ENCODE results near the gene HPSE2.
"Not testable (repeated sequence)": the region's sequence is repeated elsewhere in the genome, so short reads cannot be mapped to it uniquely, and the experiment has no call there.

The HPSE2 gene

GRCh38 chr10:99002392-99002791, 233.3 kb downstream of the HPSE2 start:
- no peak for DNase-seq

DNA sequence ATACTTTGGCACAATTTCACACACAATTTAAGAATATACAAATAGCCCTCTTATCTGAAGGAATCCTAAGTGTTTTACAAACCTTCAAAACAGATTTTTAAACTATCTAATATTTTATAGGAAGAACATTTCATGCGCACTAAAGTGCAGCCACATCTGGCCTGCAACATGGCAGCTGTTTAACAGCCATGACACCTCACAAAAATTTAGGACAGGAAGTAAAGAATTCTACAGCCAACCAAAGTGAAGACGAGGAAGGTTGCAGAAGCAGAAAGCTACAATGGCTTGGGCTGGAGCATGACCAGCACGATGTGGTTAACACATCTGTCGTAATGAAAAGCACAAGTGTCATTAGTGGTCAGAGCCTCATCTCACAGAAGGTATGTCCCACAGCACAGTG, 238.1 kb downstream of the HPSE2 start:
- no peak for DNase-seq

GRCh38 chr10:98994030-98994429, 241.6 kb downstream of the HPSE2 start:
- no peak for DNase-seq

DNA sequence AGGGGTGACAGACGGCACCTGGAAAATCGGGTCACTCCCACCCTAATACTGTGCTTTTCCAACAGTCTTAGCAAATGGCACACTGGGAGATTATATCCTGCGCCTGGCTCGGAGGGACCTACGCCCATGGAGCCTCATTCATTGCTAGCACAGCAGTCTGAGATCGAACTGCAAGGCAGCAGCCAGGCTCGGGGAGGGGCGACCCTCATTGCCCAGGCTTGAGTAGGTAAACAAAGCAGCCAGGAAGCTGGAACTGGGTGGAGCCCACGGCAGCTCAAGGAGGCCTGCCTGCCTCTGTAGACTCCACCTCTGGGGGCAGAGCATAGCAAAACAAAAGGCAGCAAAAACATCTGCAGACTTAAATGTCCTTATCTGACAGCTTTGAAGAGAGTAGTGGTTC, 251.9 kb downstream of the HPSE2 start:
- DNase-seq, result not testable (repeated sequence)

- DNase-seq, result no peak
These were observed 255.3 kb downstream of the HPSE2 start for GRCh38 chr10:98980353-98980752.

GRCh38 chr10:98971464-98971863, 264.2 kb downstream of the HPSE2 start:
- DNase-seq, result no peak

GRCh38 chr10:98967601-98968000, 268.1 kb downstream of the HPSE2 start:
- no peak for DNase-seq

DNA sequence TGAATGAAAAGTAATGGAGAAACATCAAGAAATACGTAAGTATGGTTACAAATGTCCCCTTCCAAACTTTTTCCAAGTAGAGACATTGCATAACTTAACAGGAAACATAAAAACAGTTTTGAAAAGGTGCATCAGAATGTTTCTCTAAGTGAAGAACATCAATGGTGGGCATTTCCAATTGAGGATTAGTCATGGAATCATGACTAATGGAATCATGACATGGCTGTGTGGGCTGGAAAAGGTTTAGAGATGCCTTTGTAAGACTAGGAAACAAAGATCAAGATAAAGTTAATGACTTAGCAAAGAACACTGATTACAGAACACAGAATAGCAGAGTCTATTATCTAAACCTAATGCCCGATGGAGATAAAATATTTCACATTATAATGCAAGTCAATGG, 272.0 kb downstream of the HPSE2 start:
- no peak for DNase-seq

DNA sequence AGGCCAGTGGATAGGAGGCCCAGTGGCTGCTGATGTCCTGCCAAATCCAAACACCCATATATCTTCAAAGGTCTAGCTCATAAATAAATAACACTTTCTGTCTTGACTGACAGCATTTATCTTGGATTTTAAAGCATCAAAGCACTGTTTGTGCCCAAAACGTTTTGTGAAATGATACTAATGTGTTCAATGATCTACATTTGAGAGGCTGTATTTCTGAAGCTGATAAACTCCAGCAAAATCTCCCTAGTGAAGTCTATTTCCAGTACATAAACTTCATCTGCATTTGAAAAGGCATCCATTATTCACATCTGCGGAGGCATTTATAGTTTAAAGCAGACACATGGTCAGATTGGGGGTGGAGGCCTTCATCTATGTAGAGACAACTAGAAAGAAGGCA, 276.3 kb downstream of the HPSE2 start:
- DNase-seq, result no peak

GRCh38 chr10:98957801-98958200, 277.9 kb downstream of the HPSE2 start:
- no peak for DNase-seq

GRCh38 chr10:98956576-98957260, 278.9 kb downstream of the HPSE2 start:
- DNase-seq, result no peak

GRCh38 chr10:98953251-98953650, 282.4 kb downstream of the HPSE2 start:
- no peak for DNase-seq

- DNase-seq, result no peak
These were observed 284.2 kb downstream of the HPSE2 start for GRCh38 chr10:98951269-98952000.

GRCh38 chr10:98950106-98950505, 285.5 kb downstream of the HPSE2 start:
- no peak for DNase-seq

DNA sequence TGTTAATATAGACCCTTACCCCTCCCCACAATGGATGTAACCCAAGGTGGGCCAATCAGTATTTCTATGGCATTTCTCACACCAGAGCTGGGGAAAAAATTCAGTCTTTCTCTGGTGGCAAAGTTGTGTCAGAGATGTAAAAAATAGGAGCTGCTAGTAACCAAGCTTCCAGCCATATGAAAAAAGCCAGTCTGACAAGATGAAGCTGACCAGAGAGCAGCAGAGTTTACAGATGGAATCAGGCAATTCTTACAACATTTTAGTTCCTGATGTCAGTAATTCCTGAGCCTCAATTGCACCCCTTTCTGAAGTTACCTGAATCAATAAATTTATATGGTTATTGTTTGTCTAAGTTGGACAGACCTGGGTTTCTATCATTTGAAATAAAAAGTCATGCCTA, 286.3 kb downstream of the HPSE2 start:
- DNase-seq, result no peak

DNA sequence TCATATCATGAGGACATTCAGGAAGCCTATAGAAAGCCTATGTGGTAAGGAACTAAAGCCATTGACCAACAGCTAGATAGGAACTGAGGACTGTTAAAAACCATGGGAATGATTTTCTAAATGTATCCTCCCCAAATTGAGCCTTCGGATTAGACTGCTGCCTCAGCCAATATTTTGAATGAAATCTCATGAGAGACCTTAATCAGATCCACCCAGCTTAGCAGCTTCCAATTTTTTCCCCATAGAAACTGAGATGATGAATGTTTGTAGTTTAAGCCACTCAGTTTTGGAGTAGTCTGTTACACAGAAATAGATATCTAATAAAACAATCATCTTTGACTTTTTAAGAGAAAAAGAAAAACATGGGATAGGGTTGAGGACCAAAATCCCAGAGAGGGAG, 292.0 kb downstream of the HPSE2 start:
- no peak for DNase-seq

GRCh38 chr10:98929709-98930108, 305.9 kb downstream of the HPSE2 start:
- no peak for DNase-seq

- no peak for DNase-seq
These were observed 310.0 kb downstream of the HPSE2 start for GRCh38 chr10:98925651-98926050.

- no peak for DNase-seq
These were observed 311.1 kb downstream of the HPSE2 start for GRCh38 chr10:98924526-98924925.

DNA sequence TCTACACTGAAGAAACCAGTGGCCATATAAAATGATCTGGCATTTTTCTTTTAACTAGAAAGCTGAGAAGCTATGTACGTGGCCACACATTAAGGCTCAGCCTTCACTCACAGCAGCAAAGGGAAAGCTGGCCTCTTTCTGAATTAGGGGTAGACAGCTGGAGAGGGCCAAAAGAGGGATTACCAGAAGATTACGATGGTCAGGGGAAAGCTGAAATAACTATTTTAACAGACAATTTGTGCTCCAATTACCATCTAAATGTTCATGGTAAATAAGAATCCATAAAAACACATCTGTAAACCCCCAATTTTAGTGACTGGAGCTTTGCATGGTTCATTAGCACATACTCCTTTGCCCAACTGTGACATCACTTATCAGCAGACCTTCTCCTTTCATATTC, 314.3 kb downstream of the HPSE2 start:
- DNase-seq, result no peak

- DNase-seq, result no peak
These were observed 314.8 kb downstream of the HPSE2 start for GRCh38 chr10:98920807-98921206.

- no peak for DNase-seq
These were observed 315.3 kb downstream of the HPSE2 start for GRCh38 chr10:98920360-98920759.

- no peak for DNase-seq
These were observed 315.8 kb downstream of the HPSE2 start for GRCh38 chr10:98919899-98920298.

DNA sequence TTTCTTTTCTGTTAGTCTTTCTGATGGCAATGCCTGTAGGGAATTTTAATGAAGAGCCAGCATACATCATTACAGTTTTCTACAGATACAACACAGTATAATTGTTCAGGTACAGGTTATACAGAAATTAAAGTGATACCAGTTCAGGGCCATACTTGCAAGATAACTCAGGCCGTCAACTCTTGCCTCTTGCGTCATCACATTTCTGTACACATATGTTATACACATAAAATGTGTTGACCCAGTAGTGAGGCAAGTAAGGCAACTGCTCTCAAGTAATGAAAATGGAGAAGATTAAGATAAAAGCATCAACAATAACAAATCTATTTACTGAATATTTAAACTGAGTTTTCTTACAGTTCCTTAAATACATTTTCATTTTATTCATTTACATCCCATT, 317.8 kb downstream of the HPSE2 start:
- no peak for DNase-seq

All from NCI-H2029 (cell line).